A673 (cell line): ENCODE measurements around the gene PPARA. TPM values are rescaled to one million over a fixed set of nuclear protein-coding genes. Genes with fewer than 3 reads are reported as not detected.

Experiments used
- BruUV-seq: library from RNA; stranded (reverse); fragments of 400-500 nt; replicated peaks from 2 replicates; lab custom pipeline; 2021; lab: Mats Ljungman, UMichigan
- CTCF ChIA-PET: fragments of 300-600 bp; sonication (Branson Sonifier 250); formaldehyde crosslinking; loops from one replicate; lab custom pipeline; 2022; ENCODE audit warnings: antibody characterized with exemption; lab: Charles Lee
- POLR2A ChIA-PET: fragments of 300-600 bp; sonication (Branson Sonifier 250); formaldehyde crosslinking; loops from one replicate; lab custom pipeline; 2022; ENCODE audit warnings: antibody characterized with exemption; ENCODE audit not compliant: low non-redundant PET; lab: Charles Lee
- DNase-seq: peaks from one replicate; pipeline ENCODE4 v3.0.0-alpha.2; 2015; ENCODE audit warnings: low spot score
- H3K27ac ChIP-seq: fragments of 200-600 bp; sonication (generic); 2 replicates; pipeline ENCODE4 v1.5.1; 2016; ENCODE audit warnings: mixed run types, low read depth, mild to moderate bottlenecking, mixed read lengths, antibody characterized with exemption, low read length; ENCODE audit not compliant: poor library complexity, severe bottlenecking
- H3K27me3 ChIP-seq: fragments of 200-600 bp; sonication (generic); replicated peaks from 2 replicates; pipeline ENCODE4 v1.6.1; 2017; ENCODE audit warnings: mixed run types, low read depth, mild to moderate bottlenecking, mixed read lengths, antibody characterized with exemption, low read length; ENCODE audit not compliant: insufficient read depth, poor library complexity
- H3K36me3 ChIP-seq: fragments of 200-600 bp; sonication (generic); 2 replicates; pipeline ENCODE4 v1.6.1; 2016; ENCODE audit warnings: mixed run types, mild to moderate bottlenecking, mixed read lengths, antibody characterized with exemption, low read length; ENCODE audit not compliant: insufficient read depth, poor library complexity, severe bottlenecking
- H3K4me1 ChIP-seq: fragments of 200-600 bp; sonication (generic); 2 replicates; pipeline ENCODE4 v1.6.1; 2017; ENCODE audit warnings: mixed run types, mild to moderate bottlenecking, mixed read lengths, antibody characterized with exemption, low read length; ENCODE audit not compliant: insufficient read depth, poor library complexity, severe bottlenecking
- H3K4me3 ChIP-seq: fragments of 200-600 bp; sonication (generic); 2 replicates; pipeline ENCODE4 v1.5.1; 2016; ENCODE audit warnings: low read depth, mixed run types, mild to moderate bottlenecking, mixed read lengths, low read length; ENCODE audit not compliant: poor library complexity, severe bottlenecking
- H3K9me3 ChIP-seq: fragments of 200-600 bp; sonication (generic); 2 replicates; pipeline ENCODE4 v1.6.1; 2016; ENCODE audit warnings: mixed run types, low read depth, mild to moderate bottlenecking, mixed read lengths, antibody characterized with exemption, low read length; ENCODE audit not compliant: poor library complexity, severe bottlenecking
- EZH2 ChIP-seq: fragments of 200-600 bp; sonication (generic); IDR thresholded peaks from 2 replicates; pipeline ENCODE4 v1.6.1; 2017; ENCODE audit warnings: borderline replicate concordance, low read depth, mild to moderate bottlenecking, mixed read lengths, antibody characterized with exemption, low read length; ENCODE audit not compliant: poor library complexity, severe bottlenecking
- intact Hi-C: fragments of 100-400 bp; cut with micrococcal nuclease; formaldehyde crosslinking; loops from one replicate; pipeline ENCODE4 v1.10.0; 2022; ENCODE audit not compliant: unreplicated experiment
- total RNA-seq: library from RNA; stranded (reverse); gene quantifications from 2 replicates; pipeline ENCODE4 v1.2.3, GENCODE V29; 2021
- TF ChIP-seq, protein P1 (sequence below): fragments of 300-800, 200-600 bp; sonication (generic); conservative IDR thresholded peaks from 2 replicates; pipeline ENCODE4 v1.5.1; 2017; ENCODE audit warnings: low read depth, mild to moderate bottlenecking, antibody characterized with exemption, low read length, moderate library complexity, mixed read lengths

Gene PPARA
- total RNA-seq, 1 experiment from 2014 or later, result 2.0 TPM

DNA sequence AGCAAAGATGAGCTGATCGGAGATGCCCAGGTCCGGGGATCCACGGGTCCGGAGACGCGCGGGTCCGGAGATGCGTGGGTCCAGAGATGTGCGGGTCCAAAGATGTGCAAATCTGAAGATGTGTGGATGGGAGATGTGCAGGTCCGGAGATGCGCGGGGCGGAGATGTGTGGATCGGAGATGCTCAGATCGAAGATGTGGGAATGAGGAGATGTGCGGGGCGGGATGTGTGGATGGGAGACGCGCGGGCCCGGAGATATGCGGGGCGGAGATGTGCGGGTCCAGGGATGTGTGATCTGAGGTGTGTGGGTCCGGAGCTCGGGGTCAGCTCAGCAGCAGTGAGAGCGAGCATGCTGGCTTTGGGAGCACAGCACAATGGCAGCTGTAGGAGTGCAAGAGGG lies 64.3 kb downstream of the PPARA start:
- BruUV-seq, result no TSS peak
- H3K9me3 ChIP-seq, result no peaks in the 10 kb centered on the region
- CTCF ChIA-PET, result no interaction called here
- no peak for DNase-seq
- no peak overlapping the region for H3K27ac ChIP-seq
- no peaks in the 10 kb centered on the region for H3K36me3 ChIP-seq
- POLR2A ChIA-PET, result no interaction called here
- intact Hi-C loops, result no loop called here
- H3K4me1 ChIP-seq, result no peaks in the 10 kb centered on the region
- no peaks in the 10 kb centered on the region for H3K27me3 ChIP-seq
- TF ChIP-seq, protein P1, sequence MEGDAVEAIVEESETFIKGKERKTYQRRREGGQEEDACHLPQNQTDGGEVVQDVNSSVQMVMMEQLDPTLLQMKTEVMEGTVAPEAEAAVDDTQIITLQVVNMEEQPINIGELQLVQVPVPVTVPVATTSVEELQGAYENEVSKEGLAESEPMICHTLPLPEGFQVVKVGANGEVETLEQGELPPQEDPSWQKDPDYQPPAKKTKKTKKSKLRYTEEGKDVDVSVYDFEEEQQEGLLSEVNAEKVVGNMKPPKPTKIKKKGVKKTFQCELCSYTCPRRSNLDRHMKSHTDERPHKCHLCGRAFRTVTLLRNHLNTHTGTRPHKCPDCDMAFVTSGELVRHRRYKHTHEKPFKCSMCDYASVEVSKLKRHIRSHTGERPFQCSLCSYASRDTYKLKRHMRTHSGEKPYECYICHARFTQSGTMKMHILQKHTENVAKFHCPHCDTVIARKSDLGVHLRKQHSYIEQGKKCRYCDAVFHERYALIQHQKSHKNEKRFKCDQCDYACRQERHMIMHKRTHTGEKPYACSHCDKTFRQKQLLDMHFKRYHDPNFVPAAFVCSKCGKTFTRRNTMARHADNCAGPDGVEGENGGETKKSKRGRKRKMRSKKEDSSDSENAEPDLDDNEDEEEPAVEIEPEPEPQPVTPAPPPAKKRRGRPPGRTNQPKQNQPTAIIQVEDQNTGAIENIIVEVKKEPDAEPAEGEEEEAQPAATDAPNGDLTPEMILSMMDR, result no peak
- no peak for TF ChIP-seq EZH2
- no peak overlapping the region for H3K4me3 ChIP-seq

DNA sequence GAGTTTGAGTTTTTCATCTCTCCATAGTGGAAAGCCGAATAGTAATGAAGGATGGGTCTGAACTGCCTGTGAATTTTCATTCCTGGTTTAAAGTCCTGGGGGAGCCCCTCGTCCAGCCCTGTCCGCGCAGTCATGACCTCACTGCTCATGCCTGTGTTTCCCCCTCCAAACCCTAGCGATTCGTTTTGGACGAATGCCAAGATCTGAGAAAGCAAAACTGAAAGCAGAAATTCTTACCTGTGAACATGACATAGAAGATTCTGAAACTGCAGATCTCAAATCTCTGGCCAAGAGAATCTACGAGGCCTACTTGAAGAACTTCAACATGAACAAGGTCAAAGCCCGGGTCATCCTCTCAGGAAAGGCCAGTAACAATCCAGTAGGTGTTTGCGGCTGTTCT lies 69.3 kb downstream of the PPARA start:
- Histone ChIP-seq H3K4me3 (no peak overlapping the region), H3K36me3 (no peaks in the 10 kb centered on the region), H3K4me1 (no peaks in the 10 kb centered on the region), H3K27ac (no peak overlapping the region), H3K9me3 (no peaks in the 10 kb centered on the region), H3K27me3 (no peaks in the 10 kb centered on the region)
- DNase-seq, result no peak
- ChIA-PET POLR2A (no interaction called here), CTCF (no interaction called here)
- no TSS peak for BruUV-seq
- no peak for TF ChIP-seq EZH2
- TF ChIP-seq, protein P1, result no peak
- intact Hi-C loops, result no loop called here

DNA sequence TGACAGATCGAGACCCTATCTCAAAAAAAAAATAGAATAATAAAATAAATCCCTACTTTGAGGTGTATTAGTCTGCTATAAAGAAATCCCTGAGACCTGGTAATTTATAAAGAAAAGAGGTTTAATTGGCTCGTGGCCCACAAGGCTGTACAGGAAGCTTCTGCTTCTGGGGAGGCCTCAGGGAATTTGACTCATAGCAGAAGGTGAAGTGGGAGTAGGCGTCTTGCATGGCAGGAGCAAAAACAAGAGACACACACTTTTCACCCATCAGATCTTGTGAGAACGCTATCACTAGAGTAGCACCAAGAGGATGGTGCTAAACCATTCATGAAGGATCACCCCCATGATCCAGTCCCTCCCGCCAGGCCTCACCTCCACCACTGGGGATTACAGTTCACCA lies 70.6 kb downstream of the PPARA start:
- Histone ChIP-seq H3K27me3 (no peaks in the 10 kb centered on the region), H3K9me3 (no peaks in the 10 kb centered on the region), H3K27ac (no peak overlapping the region), H3K36me3 (no peaks in the 10 kb centered on the region), H3K4me1 (no peaks in the 10 kb centered on the region), H3K4me3 (no peak overlapping the region)
- no peak for DNase-seq
- intact Hi-C loops, result no loop called here
- POLR2A ChIA-PET, result interaction anchor here (0.6 kb wide), 1 partner anchor 26 kb away, joined by 14 read pairs; no protein-coding TSS in a partner anchor
- CTCF ChIA-PET, result no interaction called here
- no peak for TF ChIP-seq EZH2
- TF ChIP-seq, protein P1, result no peak
- no TSS peak for BruUV-seq
